Fibroblast of lung (primary cell): Measurements from ENCODE around the gene FSD2.

Experiments
- EZH2 ChIP-seq: IDR thresholded peaks from 2 replicates; pipeline ENCODE4 v1.5.1; 2012; ENCODE audit warnings: low read length, control low read depth, mild to moderate bottlenecking; ENCODE audit errors: missing control alignments
- TF ChIP-seq, protein P1 (sequence below), 2 donors: IDR thresholded peaks in 1 of 2; conservative IDR thresholded peaks in 1 of 2; 1 replicate in 1 of 2; 2 replicates in 1 of 2; pipeline ENCODE4 v1.5.1; 2011 to 2012; ENCODE audit warnings: low read length in 2 of 2, control low read depth in 1 of 2, inconsistent platforms in 1 of 2, low read depth in 1 of 2, mild to moderate bottlenecking in 1 of 2

DNA sequence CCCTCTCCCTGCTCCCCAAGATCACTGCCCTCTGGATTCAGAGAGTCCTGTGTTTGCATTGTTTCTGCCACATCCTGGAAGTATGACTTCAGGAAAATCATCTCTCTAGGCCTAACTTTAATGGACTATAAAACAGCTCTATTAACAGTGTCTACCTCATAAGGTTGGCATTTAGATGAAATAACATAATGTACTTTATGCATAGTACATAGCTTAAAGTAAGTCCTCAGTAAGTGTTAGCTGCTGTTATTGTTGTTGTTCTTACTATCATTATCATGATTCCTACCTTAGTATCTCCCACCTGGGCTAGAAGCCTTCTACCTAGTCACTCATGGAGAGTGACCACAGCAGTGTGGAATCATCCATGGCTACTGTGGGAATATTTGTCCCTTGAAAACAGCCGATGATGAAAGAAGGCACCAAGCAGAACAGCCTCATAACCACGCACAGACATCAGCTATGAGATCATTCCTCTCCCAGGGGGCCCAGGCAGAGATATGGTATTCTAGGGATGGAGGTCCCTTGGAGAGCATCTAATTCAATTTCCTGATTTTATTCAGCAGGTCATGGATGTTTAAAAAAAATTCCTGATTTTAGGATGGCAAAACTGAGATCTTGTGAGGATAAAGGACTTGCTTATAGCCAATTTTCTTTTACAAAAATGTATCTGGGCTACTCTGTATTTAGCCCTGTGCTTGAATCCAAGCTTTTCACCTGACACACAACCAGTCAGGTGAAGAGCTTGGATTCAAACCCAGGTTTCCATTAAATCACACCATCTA is 1.9 kb downstream of the FSD2 start:
- TF ChIP-seq, protein P1, sequence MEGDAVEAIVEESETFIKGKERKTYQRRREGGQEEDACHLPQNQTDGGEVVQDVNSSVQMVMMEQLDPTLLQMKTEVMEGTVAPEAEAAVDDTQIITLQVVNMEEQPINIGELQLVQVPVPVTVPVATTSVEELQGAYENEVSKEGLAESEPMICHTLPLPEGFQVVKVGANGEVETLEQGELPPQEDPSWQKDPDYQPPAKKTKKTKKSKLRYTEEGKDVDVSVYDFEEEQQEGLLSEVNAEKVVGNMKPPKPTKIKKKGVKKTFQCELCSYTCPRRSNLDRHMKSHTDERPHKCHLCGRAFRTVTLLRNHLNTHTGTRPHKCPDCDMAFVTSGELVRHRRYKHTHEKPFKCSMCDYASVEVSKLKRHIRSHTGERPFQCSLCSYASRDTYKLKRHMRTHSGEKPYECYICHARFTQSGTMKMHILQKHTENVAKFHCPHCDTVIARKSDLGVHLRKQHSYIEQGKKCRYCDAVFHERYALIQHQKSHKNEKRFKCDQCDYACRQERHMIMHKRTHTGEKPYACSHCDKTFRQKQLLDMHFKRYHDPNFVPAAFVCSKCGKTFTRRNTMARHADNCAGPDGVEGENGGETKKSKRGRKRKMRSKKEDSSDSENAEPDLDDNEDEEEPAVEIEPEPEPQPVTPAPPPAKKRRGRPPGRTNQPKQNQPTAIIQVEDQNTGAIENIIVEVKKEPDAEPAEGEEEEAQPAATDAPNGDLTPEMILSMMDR (conservative IDR thresholded peaks at IDR 0.05 in 1 of 2, IDR thresholded peaks at IDR 0.05 in 1 of 2; ENCODE audit: low read depth in 1 of 2, low read length in 2 of 2): no peak
- no peak for TF ChIP-seq EZH2
